HG03175 (cell line): ENCODE results near the gene TM4SF20.
"Not testable (repeated sequence)": the region's sequence is repeated elsewhere in the genome, so short reads cannot be mapped to it uniquely, and the experiment has no call there.

Experiments used
- ATAC-seq: cut with Tn5 transposase; IDR thresholded peaks from one replicate; pipeline ENCODE4 v1.9.1; 2021; ENCODE audit warnings: mild to moderate bottlenecking, moderate library complexity; ENCODE audit not compliant: unreplicated experiment

Gene TM4SF20

DNA sequence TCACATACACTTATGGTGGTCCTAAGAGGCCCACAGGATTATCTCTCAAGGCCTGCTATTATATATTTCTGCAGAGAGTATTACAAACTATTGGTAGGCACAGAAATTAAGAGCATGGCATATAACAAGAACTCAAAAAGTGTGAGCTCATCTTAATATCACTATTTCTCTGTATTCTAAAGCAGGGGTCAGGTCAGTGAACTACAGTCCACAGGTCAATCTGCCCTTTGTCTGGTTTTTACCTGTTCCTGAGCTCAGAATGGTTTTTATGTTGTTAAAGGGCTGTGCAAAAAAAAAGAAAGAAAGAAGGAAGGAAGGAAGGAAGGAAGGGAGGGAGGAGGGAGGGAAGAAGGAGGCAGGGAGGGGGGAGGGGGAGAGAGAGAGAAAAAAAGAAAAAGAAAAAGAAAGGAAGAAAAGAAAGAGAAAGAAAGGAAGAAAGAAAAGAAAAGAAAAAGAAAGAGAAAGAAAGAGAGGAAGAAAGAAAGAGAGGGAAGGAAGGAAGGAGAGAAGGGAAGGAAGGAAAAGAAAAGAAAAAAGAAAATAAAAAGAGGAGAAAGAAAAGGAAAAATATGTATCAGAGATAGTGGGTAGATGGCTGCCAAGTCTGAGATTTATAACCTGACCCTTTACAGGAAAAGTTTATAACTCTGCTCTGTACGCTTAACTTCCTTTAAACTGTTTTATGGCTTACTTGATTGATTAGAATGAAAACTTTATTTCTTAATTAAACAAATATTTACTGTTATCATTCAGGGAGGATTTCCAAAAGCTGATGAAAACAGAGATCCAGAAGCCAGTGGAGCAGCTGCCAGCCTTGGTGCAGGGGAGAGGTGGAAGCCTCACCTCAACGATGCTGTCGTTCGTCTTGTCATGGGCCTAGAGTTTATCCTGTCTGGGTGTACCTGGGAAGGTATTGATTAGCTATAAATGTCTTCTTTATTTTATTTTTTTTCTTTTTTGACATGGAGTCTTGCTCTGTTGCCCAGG lies 19.9 kb upstream of the TM4SF20 start:
- no peak for ATAC-seq

DNA sequence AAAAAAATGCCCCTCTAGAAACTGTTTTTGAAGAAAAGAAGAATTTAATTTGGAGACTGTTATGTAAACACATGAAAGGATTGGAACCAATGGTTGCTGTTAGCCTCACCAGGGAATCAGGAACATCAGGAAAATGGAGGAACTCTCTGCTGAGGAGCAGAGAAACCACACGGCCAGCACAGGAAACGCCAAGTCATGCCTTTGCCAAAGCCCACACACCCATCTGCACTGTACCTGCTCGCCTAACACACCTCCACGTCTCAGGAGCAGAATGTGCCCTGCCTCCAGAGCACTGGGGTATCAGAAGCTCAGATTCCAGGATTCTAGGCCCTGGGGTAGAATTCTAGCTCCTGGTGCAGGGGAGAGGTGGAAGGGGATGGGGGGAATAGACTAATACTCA lies 18.5 kb upstream of the TM4SF20 start:
- no peak for ATAC-seq

DNA sequence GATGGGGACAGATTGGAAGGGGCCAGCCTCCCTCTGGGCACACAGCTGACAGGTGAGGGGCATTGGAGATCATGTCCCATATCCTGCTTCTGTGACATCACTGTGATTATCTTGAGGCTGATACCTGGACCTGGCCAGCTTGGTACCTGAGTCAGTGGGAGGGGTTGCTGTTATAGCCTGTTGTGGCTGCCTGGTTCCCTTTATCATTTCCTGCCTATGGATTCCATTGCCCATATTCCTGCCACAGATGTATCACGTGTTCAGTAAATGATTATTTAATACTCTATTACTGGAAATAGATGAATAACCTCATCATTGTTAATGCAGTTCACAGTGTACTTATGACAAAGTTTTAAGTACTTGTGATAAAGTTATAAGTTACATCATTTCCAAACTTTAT lies 16.4 kb upstream of the TM4SF20 start:
- ATAC-seq = no peak

DNA sequence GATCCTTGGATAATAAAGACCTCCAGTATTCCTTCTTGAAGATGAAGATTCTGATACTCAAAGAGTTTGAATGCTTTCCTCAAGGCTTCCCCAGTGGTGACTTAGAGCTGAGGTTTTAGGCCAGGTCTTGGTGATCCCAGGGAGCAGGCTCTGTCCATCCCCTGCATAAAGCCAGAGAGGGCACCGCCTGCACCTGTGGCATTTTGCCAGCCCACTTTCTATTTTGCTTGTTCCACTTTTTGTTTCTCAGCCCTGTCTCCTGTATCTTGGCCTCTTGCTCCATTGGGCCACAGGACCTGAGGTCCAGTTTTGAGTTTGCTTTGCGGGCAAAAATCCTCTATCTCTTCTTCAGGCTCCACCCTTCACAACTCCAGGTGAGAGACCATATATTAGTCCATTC lies 15.3 kb upstream of the TM4SF20 start:
- no peak for ATAC-seq

DNA sequence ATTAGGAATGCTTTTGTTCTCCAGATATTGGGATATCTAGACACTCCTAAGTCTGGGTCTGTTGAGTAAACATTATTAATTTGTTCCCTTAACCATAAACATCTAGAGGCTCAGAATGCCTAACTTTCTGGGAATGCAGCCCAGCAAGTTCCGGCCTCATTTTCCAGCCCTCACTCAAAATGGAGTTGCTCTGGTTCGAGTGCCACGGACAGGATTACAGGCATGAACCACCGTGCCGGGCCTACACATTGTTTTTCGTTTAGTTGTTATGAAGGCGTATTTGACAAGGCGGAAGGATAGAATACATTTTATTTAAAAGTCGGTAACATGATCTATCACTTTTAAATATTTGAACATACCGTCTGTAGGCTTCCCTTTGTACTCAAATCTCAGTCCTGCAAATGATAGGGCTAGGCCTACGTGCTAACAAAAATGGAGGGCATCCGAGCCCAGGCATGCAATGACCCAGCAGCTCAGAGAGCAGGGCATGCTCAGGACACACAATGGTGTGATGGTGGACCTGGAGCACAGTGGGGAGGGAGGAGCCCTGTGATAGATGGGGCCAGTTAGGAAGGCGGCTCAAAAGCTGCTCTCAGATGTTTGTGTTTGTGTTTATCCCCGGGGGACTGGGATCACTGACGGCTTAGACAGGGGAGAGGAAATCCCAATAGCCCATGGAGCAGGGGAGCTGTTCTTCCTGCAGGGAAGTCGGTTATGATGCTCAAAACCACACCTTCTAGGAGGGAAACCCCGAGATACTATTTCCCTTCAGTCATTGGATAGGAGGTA lies 11.6 kb upstream of the TM4SF20 start:
- no peak for ATAC-seq

DNA sequence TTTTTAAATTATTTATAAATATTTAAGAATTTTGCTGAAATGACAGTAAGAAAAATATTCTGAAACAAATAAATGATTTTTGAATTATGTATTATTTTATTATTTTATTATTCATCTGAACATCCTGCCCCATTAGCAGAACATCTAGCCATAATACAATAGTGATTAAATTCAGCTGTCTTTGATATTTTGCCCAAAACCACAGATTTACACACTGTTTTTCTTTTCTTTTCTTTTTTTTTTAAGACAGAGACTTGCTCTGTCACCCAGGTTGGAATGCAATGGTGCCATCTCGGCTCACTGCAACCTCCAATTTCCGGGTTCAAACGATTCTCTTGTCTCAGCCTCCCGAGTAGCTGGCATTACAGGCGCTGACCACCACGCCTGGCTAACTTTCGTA lies 10.6 kb upstream of the TM4SF20 start:
- no peak for ATAC-seq

DNA sequence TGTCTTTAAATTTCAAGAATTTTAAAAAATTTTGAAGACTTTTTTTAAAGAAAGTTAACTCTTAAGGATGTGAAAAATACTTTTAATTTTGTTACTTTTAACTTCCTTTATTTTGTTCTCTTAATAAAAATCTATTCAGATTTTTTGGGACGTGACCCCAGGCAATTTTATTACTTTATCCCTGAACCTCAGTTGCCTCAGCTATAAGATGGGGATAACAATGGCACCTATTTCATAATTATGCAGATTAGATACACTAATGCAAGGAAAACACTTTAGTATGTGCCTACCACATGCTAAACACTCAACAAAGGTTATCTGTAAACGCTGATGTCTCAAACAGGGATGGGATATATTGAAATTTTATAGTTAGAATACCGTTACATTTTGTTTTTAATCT lies 10.1 kb upstream of the TM4SF20 start:
- no peak for ATAC-seq

DNA sequence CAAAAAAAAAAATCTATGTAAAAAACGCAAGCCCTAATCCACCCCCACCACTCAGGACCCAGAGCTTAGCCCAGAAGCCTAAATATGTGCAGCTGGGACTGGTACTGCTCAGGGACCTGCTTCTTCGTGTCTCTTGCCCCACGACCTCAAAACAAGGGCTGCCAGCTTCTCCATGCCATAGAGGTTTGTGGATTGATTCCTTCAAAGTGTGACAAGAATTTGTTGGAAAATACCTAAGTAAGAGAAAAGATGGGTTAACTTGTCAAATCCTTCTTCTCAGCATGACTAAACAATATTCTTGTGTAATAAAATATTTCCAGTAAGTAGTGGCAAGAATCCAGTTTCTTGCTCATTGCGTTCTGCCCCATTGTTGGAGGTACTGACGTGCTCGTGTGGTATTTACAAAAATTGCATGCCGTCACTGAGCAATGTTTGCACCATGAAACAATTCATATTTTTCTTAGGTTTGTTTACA lies 9.5 kb upstream of the TM4SF20 start:
- ATAC-seq = no peak

DNA sequence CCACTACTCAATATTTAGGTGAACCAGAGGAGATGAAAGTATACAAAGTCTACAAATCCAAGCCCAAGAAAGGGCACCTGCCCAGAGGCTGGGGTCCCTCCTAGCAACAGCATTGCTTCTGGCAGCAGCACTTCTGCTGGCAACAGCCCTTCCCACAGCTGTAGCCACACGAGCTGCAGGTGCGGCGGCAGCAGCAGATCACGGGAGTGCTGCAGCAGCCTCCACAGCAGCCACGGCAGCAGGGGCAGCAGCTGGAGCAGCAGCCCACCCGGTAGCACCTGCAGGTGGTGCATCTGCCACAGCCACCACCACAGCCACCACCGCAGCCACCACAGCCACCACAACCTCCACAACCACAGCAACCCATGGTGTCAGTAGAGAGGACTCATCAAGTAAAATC lies 8.5 kb upstream of the TM4SF20 start, which contains the start of gene SCYGR1:
TSS of gene SCYGR1 (minus strand) at position 367 of the 400 bp plus-strand sequence. CDS start at position 367, 0 bp downstream.
- ATAC-seq = not testable (repeated sequence)

DNA sequence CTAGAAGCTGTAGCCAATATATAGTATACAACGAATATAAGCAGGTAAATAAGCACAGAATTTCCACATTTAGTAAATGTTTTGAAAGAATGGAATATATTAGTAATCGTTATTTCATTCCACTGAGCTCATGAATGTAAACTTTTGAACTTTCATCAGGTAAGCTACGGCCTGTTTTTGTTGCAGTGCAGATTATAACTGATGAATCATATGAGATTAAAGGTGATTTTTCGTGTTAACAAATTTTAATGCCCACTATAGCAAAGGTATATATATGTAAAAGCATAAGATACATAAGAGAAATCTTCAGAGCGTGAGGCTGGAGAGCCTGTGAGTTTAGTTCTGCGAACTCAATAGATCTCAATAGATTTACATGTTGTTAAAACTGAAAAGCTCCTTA lies 7.5 kb upstream of the TM4SF20 start:
- no peak for ATAC-seq

DNA sequence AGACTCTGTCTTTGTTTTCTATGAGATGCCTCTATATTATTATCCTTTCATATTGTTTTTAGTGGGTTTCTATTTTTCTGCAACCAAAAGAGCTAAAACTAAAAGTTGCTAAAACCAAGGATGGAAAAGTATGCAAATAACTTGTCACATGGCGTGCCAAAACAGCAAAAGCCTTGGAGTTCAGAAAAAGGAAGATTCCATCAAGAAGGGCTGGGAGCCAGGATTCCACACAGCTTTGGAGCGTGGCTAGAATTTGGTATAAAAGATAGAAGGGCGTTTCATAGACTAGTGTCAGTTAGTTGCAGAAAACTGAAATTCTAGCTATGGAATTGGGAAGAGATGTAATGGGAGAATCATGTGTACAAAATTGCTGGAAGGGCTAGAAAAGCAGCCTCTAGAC lies 4.6 kb upstream of the TM4SF20 start:
- ATAC-seq = no peak

DNA sequence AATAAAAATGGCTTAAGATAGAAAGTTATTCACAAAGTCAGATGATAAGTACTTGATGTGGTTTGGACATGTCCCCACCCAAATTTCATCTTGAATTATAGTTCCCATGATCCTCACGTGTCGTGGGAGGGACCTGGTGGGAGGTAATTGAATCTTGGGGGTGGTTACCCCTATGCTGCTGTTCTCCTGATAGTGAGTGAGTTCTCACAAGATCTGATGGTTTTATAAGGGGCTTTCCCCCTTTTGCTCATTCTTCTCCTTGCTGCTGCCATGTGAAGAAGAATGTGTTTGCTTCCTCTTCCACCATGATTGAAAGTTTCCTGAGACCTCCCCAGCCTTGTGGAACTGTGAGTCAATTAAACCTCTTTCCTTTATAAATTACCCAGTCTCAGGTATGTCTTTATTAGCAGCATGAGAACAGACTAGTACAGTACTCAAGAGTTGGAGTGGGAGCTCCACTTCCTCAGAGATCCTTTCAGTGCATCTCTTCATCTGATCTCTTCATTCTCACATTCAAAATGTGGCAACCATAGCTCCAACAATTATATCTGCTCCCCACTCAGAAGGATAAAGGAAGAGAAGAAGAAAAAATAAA lies 3.2 kb upstream of the TM4SF20 start:
- not testable (repeated sequence) for ATAC-seq

DNA sequence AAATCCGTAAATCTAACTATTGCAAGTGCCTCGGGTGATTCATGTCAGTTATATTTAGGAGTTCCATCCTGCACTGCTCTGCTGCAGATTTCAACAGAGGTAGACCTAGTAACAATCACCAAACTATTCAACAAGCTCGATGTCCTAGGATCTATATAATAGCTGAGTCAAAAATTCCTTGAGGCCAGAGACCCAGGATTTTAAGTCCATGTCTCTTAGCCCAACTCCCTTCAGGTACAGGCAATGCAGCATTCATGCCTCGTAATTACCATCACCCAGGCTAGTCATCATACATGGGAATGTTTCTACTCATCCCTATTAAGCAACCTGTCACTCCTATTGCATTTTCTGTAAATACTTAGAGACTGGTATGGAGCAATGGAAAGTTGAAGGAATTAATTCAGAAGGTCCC lies 729 bp downstream of the TM4SF20 start:
- no peak for ATAC-seq

DNA sequence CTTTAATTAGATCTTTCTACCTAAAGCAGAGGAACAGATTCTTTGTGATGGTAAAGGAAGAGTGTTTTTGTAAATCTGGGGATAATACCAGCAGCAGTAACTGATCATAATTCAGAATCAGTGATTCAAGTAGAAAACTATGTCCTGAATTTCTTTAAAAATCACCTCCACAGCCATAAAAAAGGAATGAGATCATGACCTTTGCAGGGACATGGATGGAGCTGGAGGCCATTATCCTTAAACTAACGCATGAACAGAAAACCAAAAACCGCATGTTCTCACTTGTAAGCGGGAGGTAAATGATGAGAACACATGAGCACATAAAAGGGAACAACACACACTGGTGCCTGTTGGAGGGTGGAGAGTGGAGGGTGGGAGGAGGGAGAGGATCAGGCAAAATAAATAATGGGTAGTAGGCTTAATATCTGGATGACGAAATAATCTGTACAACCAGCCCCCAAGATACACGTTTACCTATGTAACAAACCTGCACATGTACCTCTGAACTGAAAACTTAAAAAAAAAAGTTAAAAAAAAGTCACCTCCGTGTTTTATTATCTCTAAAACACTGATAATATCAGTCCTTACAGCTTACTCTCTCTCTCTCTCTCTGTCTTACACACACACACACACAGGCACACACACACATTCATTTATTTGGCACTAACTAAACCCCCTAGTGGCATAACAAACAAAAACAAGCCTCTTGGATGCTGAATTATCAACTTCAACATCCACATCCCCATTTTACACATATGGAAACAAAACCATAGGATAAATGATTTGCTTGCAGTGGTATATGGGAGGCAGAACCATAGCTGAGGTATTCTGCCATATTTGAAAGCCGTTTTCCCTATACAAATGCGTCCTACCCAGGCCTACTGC lies 1.4 kb downstream of the TM4SF20 start:
- no peak for ATAC-seq

DNA sequence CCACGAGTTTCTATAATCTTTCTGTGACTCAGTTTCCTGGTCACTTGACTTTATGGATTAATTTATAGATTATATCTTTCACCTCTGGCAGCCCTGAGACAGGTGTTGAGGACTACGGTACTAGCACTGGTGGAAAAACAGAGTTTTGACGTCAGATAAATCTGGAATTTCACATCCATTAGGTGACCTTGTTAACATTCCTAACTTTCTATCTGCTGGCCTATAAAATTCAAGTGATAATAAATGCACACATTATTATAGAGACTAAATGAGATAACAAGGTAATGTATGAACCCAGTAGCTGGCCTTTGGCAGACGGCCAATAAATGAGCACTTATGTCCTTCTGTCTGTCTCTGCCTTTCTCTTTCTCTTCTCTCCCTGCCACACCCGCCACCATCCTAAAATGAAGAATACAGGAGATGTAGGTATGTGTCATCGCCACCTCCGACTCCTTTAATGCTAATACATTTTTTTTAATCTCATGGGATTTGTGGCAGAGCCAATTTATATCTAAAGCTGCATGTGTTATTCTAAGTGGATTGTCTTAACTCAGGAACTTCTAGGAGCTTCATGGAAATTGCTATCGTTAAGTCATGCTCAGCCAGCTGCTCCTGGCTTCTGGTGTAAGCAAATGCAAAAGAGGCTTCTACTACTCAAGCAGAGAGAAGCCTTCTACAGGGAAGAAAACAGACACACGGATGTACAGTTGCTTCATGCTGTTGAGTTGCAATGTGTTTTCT lies 2.3 kb downstream of the TM4SF20 start:
- no peak for ATAC-seq

DNA sequence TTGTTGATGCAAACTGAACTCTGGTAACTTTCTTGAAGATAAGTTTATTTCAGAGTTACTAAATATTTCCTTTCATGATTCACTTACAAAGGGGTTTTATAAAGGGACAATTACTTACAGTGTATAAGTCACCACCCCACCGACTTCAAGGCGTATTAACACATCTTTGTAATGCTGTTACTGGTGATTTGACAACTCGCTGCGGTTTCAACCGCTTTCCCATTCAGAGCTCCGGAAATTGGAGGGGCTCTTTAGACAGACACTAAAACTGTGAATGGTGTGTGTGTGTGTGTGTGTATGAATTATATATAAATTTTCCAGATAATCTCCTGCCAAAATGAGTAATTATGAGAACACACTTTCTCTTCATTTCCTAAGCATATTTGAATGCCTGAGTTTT lies 4.9 kb downstream of the TM4SF20 start:
- no peak for ATAC-seq

DNA sequence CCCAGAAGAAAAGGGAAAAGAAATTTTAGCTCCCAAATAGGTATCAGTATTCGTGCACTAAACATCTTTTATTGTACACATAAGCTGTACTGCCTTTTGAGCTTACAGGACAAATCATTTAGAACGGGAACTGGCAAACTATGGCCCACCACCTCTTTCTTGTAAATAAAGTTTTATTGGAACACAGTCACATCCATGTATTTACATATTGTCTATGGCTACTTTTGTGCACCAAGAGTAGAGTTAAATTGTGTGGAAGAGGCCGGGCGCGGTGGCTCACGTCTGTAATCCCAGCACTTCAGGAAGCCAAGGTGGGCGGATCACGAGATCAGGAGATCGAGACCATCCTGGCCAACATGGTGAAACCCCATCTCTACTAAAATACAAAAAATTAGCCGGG lies 5.7 kb downstream of the TM4SF20 start:
- ATAC-seq = no peak

DNA sequence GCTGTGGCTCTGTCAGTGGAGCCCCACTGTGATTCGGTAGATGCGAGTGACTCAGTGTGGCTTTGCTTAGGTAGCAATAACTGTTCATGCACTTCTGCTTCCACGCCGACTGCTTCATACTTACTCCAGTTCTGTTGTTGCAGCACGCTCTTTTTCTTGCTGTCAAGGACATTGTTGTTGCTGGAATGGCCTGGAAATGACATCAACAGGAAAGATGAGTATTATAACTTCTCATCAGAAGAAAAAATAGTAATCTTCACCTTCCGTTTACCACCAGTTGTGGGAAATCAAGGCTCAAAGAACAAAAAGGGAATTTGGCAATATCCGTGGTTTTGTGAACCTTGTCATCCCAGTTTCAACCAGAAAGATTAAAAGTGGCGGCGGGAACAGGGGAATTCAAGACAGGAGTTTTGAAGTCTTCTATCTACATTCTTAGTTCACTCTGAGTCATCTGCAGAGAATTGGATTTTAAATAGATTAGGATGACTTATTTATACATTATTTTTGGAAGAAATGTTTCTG lies 8.3 kb downstream of the TM4SF20 start:
- ATAC-seq = no peak

DNA sequence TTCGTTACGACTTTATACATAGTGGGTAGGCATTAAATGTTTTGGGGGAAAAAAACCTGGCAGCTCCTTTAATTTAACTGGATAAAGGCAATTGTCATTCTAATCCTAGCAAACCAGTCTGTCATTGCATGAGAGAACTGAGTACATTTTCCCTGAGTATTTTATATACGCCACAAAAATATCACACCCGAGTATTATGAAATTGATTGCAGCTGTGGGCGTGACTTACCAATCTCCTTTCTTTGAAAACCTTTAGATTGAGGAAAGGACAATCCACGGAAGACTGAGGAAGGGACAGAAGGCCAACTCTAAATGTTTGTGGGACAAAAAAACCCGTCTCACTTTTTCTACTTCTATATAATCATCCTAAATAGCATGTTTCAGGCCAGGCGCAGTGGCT lies 9.0 kb downstream of the TM4SF20 start:
- ATAC-seq = no peak
